HEK293T (cell line): ENCODE results near the gene LAMA5.

Experiments used
- CTCF ChIA-PET: fragments of 350-600 bp; formaldehyde crosslinking; extraction: SDS; loops from one replicate; lab custom pipeline; 2021; ENCODE audit warnings: antibody characterized with exemption, inconsistent platforms; lab: Yijun Ruan, JAX
- POLR2A ChIA-PET: fragments of 350-600 bp; formaldehyde crosslinking; extraction: SDS; loops from one replicate; lab custom pipeline; 2020; ENCODE audit warnings: antibody characterized with exemption, inconsistent platforms; lab: Yijun Ruan, JAX
- DNase-seq: peaks from one replicate; pipeline ENCODE4 v3.0.0; 2012; ENCODE audit warnings: mixed read lengths; ENCODE audit errors: extremely low spot score
- ARNT ChIP-seq: fragments of 450-650 bp; IDR thresholded peaks from 2 replicates; pipeline ENCODE4 v1.6.1; 2017; ENCODE audit warnings: mild to moderate bottlenecking
- BHLHE40 ChIP-seq: fragments of 450-650 bp; IDR thresholded peaks from 2 replicates; pipeline ENCODE4 v1.6.1; 2016; ENCODE audit warnings: mild to moderate bottlenecking, moderate library complexity, borderline replicate concordance
- CTBP1 ChIP-seq: fragments of 450-650 bp; IDR thresholded peaks from 2 replicates; pipeline ENCODE4 v1.6.1; 2016; ENCODE audit warnings: borderline replicate concordance
- ELF4 ChIP-seq: fragments of 450-650 bp; IDR thresholded peaks from 2 replicates; pipeline ENCODE4 v1.6.1; 2017; ENCODE audit warnings: antibody characterized with exemption
- FOXA1 ChIP-seq: fragments of 450-650 bp; IDR thresholded peaks from 2 replicates; pipeline ENCODE4 v1.6.1; 2016; ENCODE audit warnings: mild to moderate bottlenecking
- FOXK2 ChIP-seq: fragments of 450-650 bp; IDR thresholded peaks from 2 replicates; pipeline ENCODE4 v1.6.1; 2016; ENCODE audit warnings: mild to moderate bottlenecking
- FOXM1 ChIP-seq: fragments of 450-650 bp; IDR thresholded peaks from 2 replicates; pipeline ENCODE4 v1.6.1; 2017; ENCODE audit warnings: mild to moderate bottlenecking, borderline replicate concordance
- HDGF ChIP-seq: fragments of 450-650 bp; IDR thresholded peaks from 2 replicates; pipeline ENCODE4 v1.6.1; 2017; ENCODE audit warnings: antibody characterized with exemption, borderline replicate concordance
- L3MBTL2 ChIP-seq: fragments of 450-650 bp; conservative IDR thresholded peaks from 2 replicates; pipeline ENCODE4 v1.6.1; 2016; ENCODE audit warnings: mild to moderate bottlenecking
- LEF1 ChIP-seq: fragments of 450-650 bp; IDR thresholded peaks from 2 replicates; pipeline ENCODE4 v1.6.1; 2017; ENCODE audit warnings: mild to moderate bottlenecking, borderline replicate concordance
- NFRKB ChIP-seq: fragments of 450-650 bp; IDR thresholded peaks from 2 replicates; pipeline ENCODE4 v1.6.1; 2016; ENCODE audit warnings: mild to moderate bottlenecking, moderate library complexity
- SP1 ChIP-seq: fragments of 450-650 bp; IDR thresholded peaks from 2 replicates; pipeline ENCODE4 v1.6.1; 2017
- SUZ12 ChIP-seq: fragments of 450-650 bp; IDR thresholded peaks from 2 replicates; pipeline ENCODE4 v1.6.1; 2016; ENCODE audit warnings: mild to moderate bottlenecking
- TARDBP ChIP-seq: fragments of 450-650 bp; IDR thresholded peaks from 2 replicates; pipeline ENCODE4 v1.6.1; 2016
- ZNF384 ChIP-seq: fragments of 450-650 bp; IDR thresholded peaks from 2 replicates; pipeline ENCODE4 v1.6.1; 2016
- TF ChIP-seq, protein P1 (sequence below): fragments of 450-650 bp; IDR thresholded peaks from 2 replicates; pipeline ENCODE4 v1.6.1; 2016

LAMA5 gene

DNA sequence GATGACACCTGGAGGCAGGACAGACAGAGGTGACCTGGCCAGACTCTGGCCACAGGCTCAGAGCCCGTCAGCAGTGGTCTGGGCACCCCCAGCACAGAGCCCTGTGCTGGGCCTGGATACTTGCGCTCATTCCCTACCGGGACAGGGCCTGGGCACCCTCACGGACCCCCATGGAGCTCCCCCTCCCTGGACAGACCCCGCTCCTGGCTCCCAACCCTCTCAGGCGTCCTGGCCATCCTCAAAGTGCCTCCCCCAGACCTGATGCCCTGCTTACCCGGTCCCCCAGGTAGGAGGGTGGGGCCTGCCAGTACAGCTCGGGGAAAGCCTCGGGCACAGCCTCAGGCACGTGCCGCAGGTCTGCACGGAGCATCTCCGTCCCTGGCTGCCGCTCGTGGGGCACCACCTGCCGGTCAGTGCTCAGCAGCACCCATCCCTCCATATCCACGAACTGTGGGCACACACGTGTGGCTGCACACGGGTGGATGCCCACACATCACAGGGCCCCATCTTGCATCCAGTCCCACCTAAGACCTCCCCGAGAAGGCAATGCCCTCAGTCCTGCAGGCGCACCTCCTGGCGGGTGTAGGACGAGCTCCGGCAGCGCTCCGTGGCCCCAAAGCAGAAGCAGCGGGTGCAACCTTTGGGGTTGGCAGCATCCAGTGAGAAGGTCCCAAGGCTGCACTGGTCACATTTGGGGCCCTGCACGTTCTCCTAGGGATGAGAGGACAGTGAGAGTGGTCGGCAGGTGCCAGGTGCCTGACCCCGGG, 40.0 kb downstream of the LAMA5 start:
- ChIA-PET CTCF (no interaction called here), POLR2A (no interaction called here)
- no peak for DNase-seq
- no peak for TF ChIP-seq ZNF384
- TF ChIP-seq ELF4 = no peak
- no peak for TF ChIP-seq LEF1
- TF ChIP-seq, protein P1, sequence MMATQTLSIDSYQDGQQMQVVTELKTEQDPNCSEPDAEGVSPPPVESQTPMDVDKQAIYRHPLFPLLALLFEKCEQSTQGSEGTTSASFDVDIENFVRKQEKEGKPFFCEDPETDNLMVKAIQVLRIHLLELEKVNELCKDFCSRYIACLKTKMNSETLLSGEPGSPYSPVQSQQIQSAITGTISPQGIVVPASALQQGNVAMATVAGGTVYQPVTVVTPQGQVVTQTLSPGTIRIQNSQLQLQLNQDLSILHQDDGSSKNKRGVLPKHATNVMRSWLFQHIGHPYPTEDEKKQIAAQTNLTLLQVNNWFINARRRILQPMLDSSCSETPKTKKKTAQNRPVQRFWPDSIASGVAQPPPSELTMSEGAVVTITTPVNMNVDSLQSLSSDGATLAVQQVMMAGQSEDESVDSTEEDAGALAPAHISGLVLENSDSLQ = no peak
- TF ChIP-seq SP1 = no peak
- no peak for TF ChIP-seq HDGF
- TF ChIP-seq CTBP1 = no peak
- TF ChIP-seq SUZ12 = no peak
- no peak for TF ChIP-seq ARNT

DNA sequence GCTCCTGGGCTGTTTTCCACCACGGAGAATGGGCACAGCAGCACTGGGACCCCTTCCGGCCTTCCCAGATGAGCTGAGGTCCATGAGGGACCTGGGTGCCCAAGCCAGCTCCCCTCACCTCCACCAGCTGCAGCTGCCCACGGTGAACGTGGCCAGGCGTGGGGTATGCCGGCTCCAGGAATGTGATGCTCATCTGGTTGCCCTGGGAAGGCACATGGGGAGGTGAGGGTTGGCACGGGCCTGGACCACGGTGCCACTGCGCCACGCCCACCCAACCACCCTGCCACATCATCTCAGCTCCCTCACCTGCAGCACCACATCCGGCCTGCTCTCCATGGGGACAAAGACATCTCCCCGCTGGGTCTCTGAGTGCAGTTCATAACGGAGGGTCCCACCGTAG, 40.6 kb downstream of the LAMA5 start:
- ChIA-PET POLR2A (no interaction called here), CTCF (no interaction called here)
- TF ChIP-seq ZNF384 (no peak), BHLHE40 (no peak), CTBP1 (no peak)
- TF ChIP-seq, protein P1 = no peak
- no peak for DNase-seq

DNA sequence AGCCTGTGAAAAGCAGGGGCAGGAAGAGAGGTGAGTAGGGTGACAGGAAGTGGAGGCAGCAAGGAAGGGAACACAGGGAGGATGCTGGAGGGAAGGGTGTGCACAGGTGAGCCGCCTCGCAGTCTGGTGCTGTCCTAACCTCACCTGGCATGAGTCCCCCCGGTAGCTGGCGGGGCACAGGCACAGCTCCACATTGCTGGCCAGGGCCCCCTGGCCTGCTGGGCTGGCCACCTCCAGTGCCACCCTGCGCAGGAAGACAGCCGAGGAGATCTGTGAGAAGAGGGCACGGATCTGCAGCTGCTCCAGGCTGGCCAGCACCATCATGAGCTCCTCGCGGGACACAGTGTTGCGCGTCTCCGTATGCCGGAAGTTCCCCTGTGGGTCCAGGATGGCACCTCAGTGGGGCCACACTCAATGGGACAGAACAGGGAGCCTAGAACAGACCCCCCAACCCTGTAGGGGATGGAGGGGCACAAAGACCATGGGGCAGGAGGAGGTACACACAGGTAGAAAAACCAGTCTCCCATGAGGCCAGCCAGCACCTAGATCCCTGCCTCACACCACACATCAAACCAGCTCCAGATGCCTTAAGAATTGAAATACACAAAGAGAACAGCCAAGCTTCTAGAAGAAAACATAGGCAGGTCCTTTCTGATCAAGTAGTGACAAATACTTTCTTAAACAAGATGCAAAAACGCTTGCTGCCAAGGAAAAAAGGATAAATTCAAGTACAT, 41.8 kb downstream of the LAMA5 start:
- DNase-seq = no peak
- POLR2A ChIA-PET = no interaction called here
- CTCF ChIA-PET = no interaction called here
- TF ChIP-seq NFRKB = no peak
- no peak for TF ChIP-seq FOXM1
- no peak for TF ChIP-seq SP1
- no peak for TF ChIP-seq LEF1
- TF ChIP-seq BHLHE40 = no peak
- no peak for TF ChIP-seq L3MBTL2
- TF ChIP-seq SUZ12 = no peak
- TF ChIP-seq ELF4 = no peak
- no peak for TF ChIP-seq HDGF
- TF ChIP-seq CTBP1 = no peak
- no peak for TF ChIP-seq FOXA1
- TF ChIP-seq, protein P1 = no peak
- no peak for TF ChIP-seq ARNT
- no peak for TF ChIP-seq FOXK2
- TF ChIP-seq TARDBP = no peak

DNA sequence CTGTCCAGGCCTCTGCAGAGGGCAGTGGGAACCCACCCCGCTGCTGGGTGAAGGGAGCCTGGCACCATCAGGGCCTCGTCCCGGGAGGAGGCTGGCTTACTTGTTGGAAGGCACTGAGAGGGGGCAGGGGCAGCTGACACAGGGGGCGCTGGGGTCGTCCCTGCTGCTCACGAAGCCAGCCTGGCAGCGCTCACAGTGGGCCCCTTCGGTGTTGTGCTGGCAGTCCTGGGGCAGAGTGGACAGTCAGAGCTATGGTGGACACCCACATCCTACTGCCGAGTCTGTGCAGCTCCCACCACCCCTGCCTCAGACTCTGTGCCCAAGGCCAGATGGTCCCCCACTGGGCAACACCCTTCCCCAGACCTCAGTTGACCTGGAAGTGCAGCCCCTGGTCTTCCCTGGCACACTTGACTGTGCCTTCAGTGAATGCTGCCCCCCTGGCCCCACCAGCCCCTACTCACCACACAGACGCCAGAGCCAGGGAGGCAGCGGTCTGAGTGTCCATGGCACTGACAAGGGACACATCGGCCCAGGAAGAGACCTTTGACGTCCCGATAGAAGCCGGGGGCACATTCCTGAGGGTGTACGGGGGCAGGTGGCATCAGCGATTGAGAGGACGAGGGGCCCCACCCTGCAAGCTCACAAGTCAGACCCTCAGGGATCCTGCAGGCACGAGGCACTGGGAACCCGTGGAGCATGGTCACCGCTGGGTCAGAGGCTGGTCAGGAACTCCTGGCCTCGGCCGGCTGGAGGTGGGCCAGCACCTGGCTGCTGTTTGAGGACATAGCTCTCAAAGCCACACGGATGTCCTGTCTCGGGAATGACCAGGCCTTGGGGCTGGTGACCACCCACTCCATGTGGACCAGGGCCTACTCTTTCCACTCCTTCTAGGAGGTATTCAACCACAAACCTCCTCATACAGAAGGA, 42.9 kb downstream of the LAMA5 start:
- CTCF ChIA-PET = no interaction called here
- TF ChIP-seq ZNF384 = no peak
- no peak for TF ChIP-seq TARDBP
- no peak for TF ChIP-seq FOXA1
- TF ChIP-seq FOXM1 = no peak
- no peak for TF ChIP-seq BHLHE40
- TF ChIP-seq CTBP1 = no peak
- no peak for TF ChIP-seq SP1
- no peak for TF ChIP-seq SUZ12
- TF ChIP-seq L3MBTL2 = no peak
- TF ChIP-seq ARNT = no peak
- TF ChIP-seq NFRKB = no peak
- no peak for TF ChIP-seq LEF1
- TF ChIP-seq HDGF = no peak
- TF ChIP-seq FOXK2 = no peak
- TF ChIP-seq ELF4 = no peak
- TF ChIP-seq, protein P1 = no peak
- POLR2A ChIA-PET = no interaction called here
- no peak for DNase-seq
